ENCODE measurements around the gene COX5A. TPM values are rescaled to one million over a fixed set of nuclear protein-coding genes. Genes with fewer than 3 reads are reported as not detected.

COX5A gene
- total and polyA plus RNA-seq, 3 donors from 2014 or later, result 77.4 to 426 (median 107) TPM

GRCh38 chr15:74957476-74958035 is 19.7 kb upstream of the COX5A start:
- peak overlapping the region; percentile 72 to 89 for H3K27ac ChIP-seq

GRCh38 chr15:74956648-74957475 is 19.0 kb upstream of the COX5A start, which contains the start of gene RPP25:
TSS of gene RPP25 (minus strand) at chr15:74956772. CDS start at chr15:74956583, 189 bp downstream.
- Histone ChIP-seq H3K9me3 (no peaks in the 10 kb centered on the region), H3K36me3 (ENCODE audit: low read depth, missing control alignments) (no peaks in the 10 kb centered on the region), H3K4me3 (peak within 1 kb of the TSS; percentile 62 to 68), H3K27me3 (no peaks in the 10 kb centered on the region), H3K27ac (peak within 1 kb of the TSS; percentile 72 to 89), H3K4me1 (peaks cover 34% of the 10 kb centered on the region)
- intact Hi-C loops (cut with DNase I; ENCODE audit: low total_unique reads), result loop anchor here (10.0 kb wide), 1 partner anchor 322 kb away; no protein-coding TSS in a partner anchor
- TF ChIP-seq POLR2A (IDR thresholded peaks at IDR 0.05) (no peak), CTCF (IDR thresholded peaks at IDR 0.05) (no peak)
- WGBS, 2 donors, result 0 to 1% methylated on average over 6 to 59 of the region's 83 CpGs
- peak; percentile 85 for DNase-seq

More at GRCh38 chr15:74957476-74958035, 19.7 kb upstream of the COX5A start:
- TF ChIP-seq CTCF (IDR thresholded peaks at IDR 0.05) (no peak), POLR2A (IDR thresholded peaks at IDR 0.05) (no peak)
- H3K4me3 ChIP-seq, result peak overlapping the region; percentile 62 to 68
- H3K27me3 ChIP-seq, result no peaks in the 10 kb centered on the region
- H3K9me3 ChIP-seq, result no peaks in the 10 kb centered on the region
- no peaks in the 10 kb centered on the region for H3K36me3 ChIP-seq (ENCODE audit: low read depth, missing control alignments)
- peaks cover 34% of the 10 kb centered on the region for H3K4me1 ChIP-seq
- 9 to 10% methylated on average over 26 to 28 of the region's 28 CpGs for WGBS, 2 donors
- intact Hi-C loops (cut with DNase I; ENCODE audit: low total_unique reads), result loop anchor here (10.0 kb wide), 1 partner anchor 323 kb away; no protein-coding TSS in a partner anchor
- DNase-seq, result peak; percentile 18

GRCh38 chr15:74955796-74956647 is 18.1 kb upstream of the COX5A start:
- 9 to 14% methylated on average over 49 to 77 of the region's 88 CpGs for WGBS, 2 donors
- DNase-seq, result peak; percentile 90
- intact Hi-C loops (cut with DNase I; ENCODE audit: low total_unique reads), result loop anchor here (10.0 kb wide), 1 partner anchor 321 kb away; no protein-coding TSS in a partner anchor
- peaks cover 34% of the 10 kb centered on the region for H3K4me1 ChIP-seq
- no peaks in the 10 kb centered on the region for H3K36me3 ChIP-seq (ENCODE audit: low read depth, missing control alignments)
- H3K27me3 ChIP-seq, result no peaks in the 10 kb centered on the region
- H3K9me3 ChIP-seq, result no peaks in the 10 kb centered on the region
- TF ChIP-seq POLR2A (IDR thresholded peaks at IDR 0.05), result no peak
- TF ChIP-seq CTCF (IDR thresholded peaks at IDR 0.05), result peak; percentile 37 to 48 (median 40)
- H3K27ac ChIP-seq, result peak overlapping the region; percentile 66 to 89
- H3K4me3 ChIP-seq, result peak overlapping the region; percentile 62 to 68

- Histone ChIP-seq H3K36me3 (ENCODE audit: low read depth, missing control alignments) (no peaks in the 10 kb centered on the region), H3K4me1 (peaks cover 37% of the 10 kb centered on the region), H3K27me3 (no peaks in the 10 kb centered on the region), H3K27ac (peak overlapping the region; percentile 66 to 89), H3K9me3 (no peaks in the 10 kb centered on the region), H3K4me3 (peak overlapping the region; percentile 62 to 68)
- WGBS, 2 donors, result 6 to 12% methylated on average over 7 to 8 of the region's 8 CpGs
- no peak for DNase-seq
- TF ChIP-seq POLR2A (IDR thresholded peaks at IDR 0.05) (no peak), CTCF (IDR thresholded peaks at IDR 0.05) (no peak)
- intact Hi-C loops (cut with DNase I; ENCODE audit: low total_unique reads), result loop anchor here (10.0 kb wide), 1 partner anchor 320 kb away; no protein-coding TSS in a partner anchor
Observed at GRCh38 chr15:74955017-74955416, 17.1 kb upstream of the COX5A start.

Measured in testis (tissue), 3 donors.